NOMO-1 (cell line): ENCODE measurements around the gene EMC1.
"Not testable (repeated sequence)": the region's sequence is repeated elsewhere in the genome, so short reads cannot be mapped to it uniquely, and the experiment has no call there.

Source experiments
- DNase-seq, 2 experiments: peaks; one replicate each; lab custom pipeline; 2025; ENCODE audit not compliant: unreplicated experiment in 2 of 2; lab: John Stamatoyannopoulos, UW

EMC1 gene

GRCh38 chr1:19196331-19196730 is 55.0 kb downstream of the EMC1 start:
- no peak for DNase-seq

- DNase-seq = no peak
Observed at GRCh38 chr1:19193004-19193403, 58.3 kb downstream of the EMC1 start.

- no peak for DNase-seq
Observed at GRCh38 chr1:19191811-19192210, 59.5 kb downstream of the EMC1 start.

DNA sequence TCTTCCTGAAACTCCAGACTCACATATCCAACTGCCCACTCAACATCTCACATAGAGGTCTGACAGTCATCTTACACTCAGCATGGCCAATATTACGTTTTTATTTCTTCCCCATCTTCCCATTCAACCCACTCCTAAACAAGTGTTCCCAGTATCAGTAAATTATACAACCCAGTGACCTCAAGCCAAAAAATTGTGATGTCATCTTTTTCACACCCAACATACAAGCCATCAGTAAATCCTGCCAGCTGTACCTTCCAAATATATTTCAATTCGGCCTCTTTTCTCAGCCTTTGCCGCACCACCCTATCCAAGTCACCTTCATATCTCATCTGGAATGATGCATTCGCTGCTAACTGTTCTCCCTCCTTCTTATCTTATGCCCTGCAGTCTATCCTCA is 60.9 kb downstream of the EMC1 start:
- DNase-seq = no peak

DNA sequence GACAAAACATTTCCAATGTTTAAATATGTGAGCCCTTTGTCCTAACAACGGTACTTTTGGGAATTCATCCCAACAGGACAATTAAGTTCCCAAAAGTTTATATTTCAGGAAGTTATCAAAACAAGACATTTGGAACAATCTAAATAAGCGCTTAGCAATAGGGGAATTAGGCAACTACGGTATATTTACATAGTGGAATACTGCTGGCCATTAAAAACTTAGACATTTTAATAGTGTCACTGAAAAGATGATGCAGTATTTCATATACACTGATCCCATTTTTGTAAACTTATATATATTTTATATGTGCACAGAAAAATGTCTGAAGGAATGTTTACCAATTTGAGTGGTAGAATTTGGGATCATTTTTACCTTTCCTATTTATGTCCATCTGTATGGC is 62.1 kb downstream of the EMC1 start:
- no peak for DNase-seq

- no peak for DNase-seq
Observed at GRCh38 chr1:19187852-19188251, 63.5 kb downstream of the EMC1 start.

GRCh38 chr1:19186001-19186400 is 65.3 kb downstream of the EMC1 start:
- DNase-seq = no peak

- no peak for DNase-seq
Observed at GRCh38 chr1:19182223-19182622, 69.1 kb downstream of the EMC1 start.

GRCh38 chr1:19180265-19180657 is 71.1 kb downstream of the EMC1 start:
- not testable (repeated sequence) for DNase-seq

DNA sequence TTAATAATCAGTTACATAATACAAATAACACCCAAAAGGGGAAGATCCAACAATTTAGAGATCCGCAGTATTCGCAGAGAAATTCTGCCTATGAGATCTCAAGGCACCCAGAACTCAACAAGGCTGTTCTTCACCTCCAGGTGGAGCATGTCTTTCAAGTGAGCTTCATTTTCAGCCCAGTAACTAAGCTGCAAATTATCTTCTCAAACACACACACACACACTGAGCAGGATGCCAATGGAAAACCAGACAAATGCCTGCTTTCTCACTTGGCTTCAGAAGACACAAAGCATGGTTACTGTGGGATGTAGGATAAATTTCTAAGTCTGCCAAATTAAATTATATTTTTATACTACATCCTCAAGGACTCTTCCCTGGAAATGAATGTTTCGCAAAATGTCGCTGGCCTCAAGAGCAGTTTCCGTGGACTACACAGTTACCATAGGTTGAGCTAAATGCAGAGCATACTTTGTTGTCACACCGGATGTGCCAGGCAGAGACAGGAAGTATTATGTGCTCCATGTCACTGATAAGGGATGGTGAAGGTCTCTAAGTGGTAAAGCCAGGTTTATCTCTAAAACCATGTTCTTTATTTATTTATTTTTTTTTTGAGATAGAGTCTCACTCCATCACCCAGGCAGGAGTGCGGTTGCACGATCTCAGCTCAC is 71.6 kb downstream of the EMC1 start:
- no peak for DNase-seq

DNA sequence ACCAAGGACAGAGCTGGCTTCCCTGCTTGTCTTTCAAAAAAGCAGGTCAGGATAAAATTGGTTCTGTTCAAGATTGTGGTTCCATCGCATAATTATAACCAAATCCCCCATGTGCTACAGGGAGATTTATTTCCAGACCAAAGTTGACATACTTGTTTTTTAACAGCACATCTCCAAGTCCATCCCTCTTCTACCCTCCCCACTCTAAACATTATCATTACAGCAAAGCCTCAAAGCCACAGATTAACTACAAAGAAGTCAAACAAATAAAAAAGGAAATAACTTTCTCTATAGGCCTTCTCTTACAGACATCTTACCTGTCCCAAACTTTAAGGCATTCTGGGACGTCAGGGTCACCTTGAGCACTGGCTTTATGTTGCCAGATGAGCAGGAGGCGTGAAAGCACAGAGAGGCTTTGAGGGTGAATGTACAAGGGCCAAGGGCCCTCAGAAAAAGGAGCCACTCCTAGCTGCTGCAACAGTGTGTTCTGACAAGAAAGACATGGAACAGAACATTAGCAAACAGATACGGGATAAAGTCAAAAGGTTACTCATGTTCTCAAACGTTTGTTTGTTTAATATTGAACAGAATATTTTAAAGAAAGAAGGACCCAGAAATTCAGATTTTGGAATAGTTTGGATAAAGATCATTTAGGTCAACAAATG is 72.5 kb downstream of the EMC1 start:
- no peak for DNase-seq

DNA sequence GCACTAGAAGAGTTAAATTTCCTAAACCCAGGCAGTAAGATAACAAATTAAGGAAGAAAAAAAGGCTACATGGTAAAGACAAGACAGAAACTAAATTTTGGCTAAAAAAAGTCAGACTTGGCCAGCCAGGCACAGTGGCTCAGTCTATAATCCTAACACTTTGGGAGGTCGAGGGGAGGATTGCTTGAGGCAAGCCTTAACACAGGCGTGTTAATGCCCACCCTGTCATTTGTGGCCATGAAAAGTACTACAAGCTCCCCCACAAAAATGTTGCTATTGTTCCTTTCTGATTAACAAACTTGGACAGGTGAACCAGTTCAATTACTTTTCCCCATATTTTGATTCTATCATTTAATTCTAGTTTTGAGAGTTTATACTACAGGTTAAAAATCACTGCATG is 73.5 kb downstream of the EMC1 start:
- DNase-seq = no peak

GRCh38 chr1:19169642-19170041 is 81.7 kb downstream of the EMC1 start:
- DNase-seq = no peak

DNA sequence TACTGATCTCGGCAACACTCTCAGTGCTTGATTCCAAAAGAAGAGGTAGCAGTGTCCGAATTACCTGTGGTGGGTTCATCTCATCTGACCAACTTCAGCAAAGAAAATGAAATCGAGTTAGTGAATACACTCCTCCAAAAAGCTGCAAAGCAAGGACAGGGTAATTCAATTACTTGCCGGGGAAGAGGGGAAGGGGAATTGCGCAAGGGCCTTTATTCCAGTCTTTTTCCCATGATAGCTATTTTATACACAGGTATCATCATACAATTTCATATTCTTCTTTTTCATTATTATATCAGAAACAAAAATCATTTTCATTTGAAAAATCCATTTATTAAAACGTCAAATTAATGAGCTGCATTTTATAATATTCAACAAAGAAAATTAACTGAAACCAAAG is 84.2 kb downstream of the EMC1 start:
- no peak for DNase-seq

- no peak for DNase-seq
Observed at GRCh38 chr1:19166066-19166465, 85.3 kb downstream of the EMC1 start.
